Neuronal stem cell (in vitro differentiated cells): ENCODE measurements around the gene BPIFA1.
A peak's percentile ranks its signal among the peaks of the same experiment; 100 is the strongest.

Source experiments
- DNase-seq: peaks from one replicate; pipeline ENCODE4 v3.0.0-alpha.2; 2013; ENCODE audit warnings: low spot score
- H2AFZ ChIP-seq: one replicate; pipeline ENCODE4 v1.6.1; 2013; ENCODE audit warnings: mild to moderate bottlenecking, low read length, inconsistent platforms
- H2AK5ac ChIP-seq: 2 replicates; pipeline ENCODE4 v1.6.1; 2013; ENCODE audit warnings: low read depth, mild to moderate bottlenecking, inconsistent platforms, low read length, moderate library complexity, mixed read lengths
- H2BK120ac ChIP-seq: 2 replicates; pipeline ENCODE4 v1.6.1; 2013; ENCODE audit warnings: low read depth, mild to moderate bottlenecking, inconsistent platforms, low read length, moderate library complexity, mixed read lengths
- H2BK12ac ChIP-seq: one replicate; pipeline ENCODE4 v1.6.1; 2013; ENCODE audit warnings: low read length, inconsistent platforms
- H2BK15ac ChIP-seq: 2 replicates; pipeline ENCODE4 v1.6.1; 2013; ENCODE audit warnings: mild to moderate bottlenecking, low read length, inconsistent platforms, mixed read lengths
- H2BK5ac ChIP-seq: one replicate; pipeline ENCODE4 v1.6.1; 2013; ENCODE audit warnings: inconsistent platforms, mild to moderate bottlenecking, low read length, moderate library complexity
- H3K14ac ChIP-seq: one replicate; pipeline ENCODE4 v1.6.1; 2013; ENCODE audit warnings: low read length, inconsistent platforms
- H3K18ac ChIP-seq: 2 replicates; pipeline ENCODE4 v1.6.1; 2013; ENCODE audit warnings: low read length, inconsistent platforms
- H3K23ac ChIP-seq: 2 replicates; pipeline ENCODE4 v1.6.1; 2013; ENCODE audit warnings: low read depth, mild to moderate bottlenecking, mixed read lengths, low read length, inconsistent platforms; ENCODE audit not compliant: poor library complexity
- H3K27ac ChIP-seq: replicated peaks from 3 replicates; pipeline ENCODE4 v1.5.1; 2013; ENCODE audit warnings: low read length, inconsistent platforms
- H3K27me3 ChIP-seq, 3 experiments: 2 replicates each; pipeline ENCODE4 v1.6.1; 2013; ENCODE audit warnings: low read length in 3 of 3, mild to moderate bottlenecking in 2 of 3, inconsistent platforms in 1 of 3, low read depth in 1 of 3, mixed read lengths in 1 of 3, moderate library complexity in 1 of 3; ENCODE audit not compliant: control insufficient read depth in 3 of 3, insufficient read depth in 3 of 3
- H3K36me3 ChIP-seq, 2 donors: replicated peaks in 1 of 2; 2 replicates each; pipeline ENCODE4 v1.6.1; 2013; ENCODE audit warnings: low read length in 2 of 2; ENCODE audit not compliant: control insufficient read depth in 2 of 2, insufficient read depth in 2 of 2
- H3K4ac ChIP-seq: 2 replicates; pipeline ENCODE4 v1.6.1; 2013; ENCODE audit warnings: inconsistent platforms, mild to moderate bottlenecking, low read length, moderate library complexity
- H3K4me1 ChIP-seq, 2 donors: 1 replicate in 1 of 2; 2 replicates in 1 of 2; pipeline ENCODE4 v1.6.1; 2013; ENCODE audit warnings: low read length in 2 of 2, low read depth in 1 of 2; ENCODE audit not compliant: control insufficient read depth in 2 of 2, insufficient read depth in 1 of 2
- H3K4me2 ChIP-seq: one replicate; pipeline ENCODE4 v1.6.1; 2013; ENCODE audit warnings: mild to moderate bottlenecking, low read length, inconsistent platforms; ENCODE audit not compliant: insufficient read depth, poor library complexity, severe bottlenecking
- H3K4me3 ChIP-seq, 2 donors: 2 replicates each; pipeline ENCODE4 v1.5.1; 2013; ENCODE audit warnings: low read length in 2 of 2, mild to moderate bottlenecking in 2 of 2, inconsistent platforms in 1 of 2, moderate library complexity in 1 of 2
- H3K79me1 ChIP-seq: one replicate; pipeline ENCODE4 v1.6.1; 2013; ENCODE audit warnings: low read depth, mild to moderate bottlenecking, inconsistent platforms, low read length, moderate library complexity
- H3K9ac ChIP-seq: one replicate; pipeline ENCODE4 v1.6.1; 2013; ENCODE audit warnings: mild to moderate bottlenecking, low read depth, low read length, inconsistent platforms; ENCODE audit not compliant: poor library complexity
- H3K9me3 ChIP-seq, 2 donors: replicated peaks in 1 of 2; 2 replicates each; pipeline versions ENCODE3 to v1.6.1; 2013; ENCODE audit warnings: low read length in 2 of 2, mild to moderate bottlenecking in 2 of 2, inconsistent platforms in 1 of 2, low read depth in 1 of 2, mixed read lengths in 1 of 2, moderate library complexity in 1 of 2; ENCODE audit not compliant: control insufficient read depth in 2 of 2, insufficient read depth in 1 of 2
- H4K8ac ChIP-seq: one replicate; pipeline ENCODE4 v1.6.1; 2013; ENCODE audit warnings: low read depth, mild to moderate bottlenecking, inconsistent platforms, low read length, moderate library complexity
- H4K91ac ChIP-seq: one replicate; pipeline ENCODE4 v1.6.1; 2013; ENCODE audit warnings: low read length, low read depth, mild to moderate bottlenecking, inconsistent platforms; ENCODE audit not compliant: poor library complexity
- WGBS, 2 donors: extraction: QIAGEN DNeasy Blood & Tissue Kit; methylation state at CpG; one replicate each; pipeline ENCODE4 v1.1.7; 2013; ENCODE audit warnings: missing lambda C conversion rate in 2 of 2, mixed read lengths in 1 of 2; ENCODE audit not compliant: insufficient read length in 2 of 2, insufficient replicate concordance in 1 of 2; ENCODE audit errors: extremely low coverage in 2 of 2; 5-methylcytosine and 5-hydroxymethylcytosine counted together

Gene BPIFA1

GRCh38 chr20:33217052-33217451, 18.7 kb upstream of the BPIFA1 start, which contains the start of gene BPIFA3:
BPIFA3 (plus strand) TSS chr20:33217352; CDS start chr20:33217537, 185 bp downstream.
- Histone ChIP-seq H4K91ac (no peak within 1 kb of the TSS), H3K79me1 (no peaks in the 10 kb centered on the region), H3K27me3 (no peaks in the 10 kb centered on the region), H3K9me3 (no peaks in the 10 kb centered on the region), H2BK5ac (no peak within 1 kb of the TSS), H4K8ac (no peak within 1 kb of the TSS), H2AK5ac (no peak within 1 kb of the TSS), H3K14ac (no peak within 1 kb of the TSS), H2AFZ (no peak within 1 kb of the TSS), H3K36me3 (no peaks in the 10 kb centered on the region), H2BK12ac (no peak within 1 kb of the TSS), H3K4ac (no peak within 1 kb of the TSS), H3K23ac (no peak within 1 kb of the TSS), H3K18ac (peak within 1 kb of the TSS; percentile 53), H3K4me3 (no peak within 1 kb of the TSS), H3K27ac (no peak within 1 kb of the TSS), H3K4me2 (no peak within 1 kb of the TSS), H2BK15ac (no peak within 1 kb of the TSS), H2BK120ac (no peak within 1 kb of the TSS), H3K4me1 (no peaks in the 10 kb centered on the region), H3K9ac (no peak within 1 kb of the TSS)
- WGBS, 2 donors: no CpG with 5 or more reads among the region's 2 CpGs
- no peak for DNase-seq

GRCh38 chr20:33224399-33224798, 11.4 kb upstream of the BPIFA1 start:
- no peaks in the 10 kb centered on the region for H3K79me1 ChIP-seq
- H4K91ac ChIP-seq: no peak overlapping the region
- no peak overlapping the region for H3K9ac ChIP-seq
- H2AFZ ChIP-seq: no peak overlapping the region
- no peak overlapping the region for H2BK120ac ChIP-seq
- no peak overlapping the region for H3K23ac ChIP-seq
- H3K4ac ChIP-seq: no peak overlapping the region
- no CpG with 5 or more reads among the region's 4 CpGs for WGBS, 2 donors
- H3K4me2 ChIP-seq: no peak overlapping the region
- H3K9me3 ChIP-seq: no peaks in the 10 kb centered on the region
- H3K4me3 ChIP-seq: no peak overlapping the region
- H3K14ac ChIP-seq: no peak overlapping the region
- H2BK12ac ChIP-seq: no peak overlapping the region
- H3K4me1 ChIP-seq: no peaks in the 10 kb centered on the region
- H2BK15ac ChIP-seq: no peak overlapping the region
- no peak overlapping the region for H3K18ac ChIP-seq
- H3K27ac ChIP-seq: no peak overlapping the region
- H2BK5ac ChIP-seq: no peak overlapping the region
- DNase-seq: no peak
- no peaks in the 10 kb centered on the region for H3K36me3 ChIP-seq
- H3K27me3 ChIP-seq: no peaks in the 10 kb centered on the region
- H2AK5ac ChIP-seq: no peak overlapping the region
- H4K8ac ChIP-seq: no peak overlapping the region

DNA sequence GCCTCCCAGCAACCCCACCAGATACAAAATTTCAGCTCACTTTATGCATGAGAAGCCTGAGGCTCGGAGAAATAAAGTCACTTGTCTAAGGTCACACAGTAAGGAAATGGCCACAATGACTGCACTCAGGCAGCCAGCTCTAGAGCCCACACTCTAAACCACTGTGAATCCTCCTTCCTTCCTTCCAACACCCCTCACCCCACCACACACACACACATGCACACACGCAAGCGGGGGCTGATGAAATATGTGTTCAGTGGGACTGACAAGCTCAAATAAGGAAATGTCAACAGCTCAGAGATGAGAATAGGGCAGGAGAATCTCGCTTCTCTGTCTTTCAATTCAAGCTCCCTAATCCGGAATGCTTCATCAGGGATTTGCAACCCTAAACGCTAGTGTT, 6.0 kb upstream of the BPIFA1 start:
- H2BK5ac ChIP-seq: no peak overlapping the region
- DNase-seq: no peak
- H3K14ac ChIP-seq: no peak overlapping the region
- no peak overlapping the region for H2BK12ac ChIP-seq
- H3K9me3 ChIP-seq: no peaks in the 10 kb centered on the region
- peaks cover 0 to 3% of the 10 kb centered on the region in 2 donors for H3K4me1 ChIP-seq
- H3K4me2 ChIP-seq: no peak overlapping the region
- no peak overlapping the region for H3K18ac ChIP-seq
- no peak overlapping the region for H3K4me3 ChIP-seq
- H3K4ac ChIP-seq: no peak overlapping the region
- no peak overlapping the region for H3K23ac ChIP-seq
- H3K27me3 ChIP-seq: peaks cover 0 to 9% (median 0%) of the 10 kb centered on the region in 3 experiments
- no peak overlapping the region for H2BK15ac ChIP-seq
- no peak overlapping the region for H4K91ac ChIP-seq
- no peak overlapping the region for H2BK120ac ChIP-seq
- H2AK5ac ChIP-seq: no peak overlapping the region
- no peak overlapping the region for H2AFZ ChIP-seq
- H4K8ac ChIP-seq: no peak overlapping the region
- H3K36me3 ChIP-seq: no peaks in the 10 kb centered on the region
- WGBS, 2 donors: no CpG with 5 or more reads among the region's 6 CpGs
- H3K9ac ChIP-seq: no peak overlapping the region
- H3K27ac ChIP-seq: no peak overlapping the region
- no peaks in the 10 kb centered on the region for H3K79me1 ChIP-seq

DNA sequence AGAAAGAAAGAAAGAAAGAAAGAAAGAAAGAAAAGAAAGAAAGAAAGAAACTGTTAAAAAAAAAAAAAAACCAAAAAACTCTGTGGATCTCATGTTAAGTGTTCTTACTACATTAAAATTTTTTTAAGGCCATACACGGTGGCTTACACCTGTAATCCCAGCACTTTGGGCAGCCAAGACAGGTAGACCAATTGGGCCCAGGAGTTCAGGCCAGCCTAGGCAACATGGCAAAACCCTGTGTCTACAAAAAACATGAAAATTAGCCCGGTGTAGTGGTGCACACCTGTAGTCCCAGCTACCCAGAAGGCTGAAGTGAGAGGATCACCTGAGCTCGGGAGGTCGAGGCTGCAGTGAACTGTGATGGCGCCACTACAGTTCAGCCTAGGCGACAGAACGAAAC, 4.6 kb upstream of the BPIFA1 start:
- Histone ChIP-seq H3K27ac (no peak overlapping the region), H2BK12ac (no peak overlapping the region), H3K4me1 (peaks cover 0 to 3% of the 10 kb centered on the region in 2 donors), H2BK15ac (no peak overlapping the region), H3K18ac (no peak overlapping the region), H2AK5ac (no peak overlapping the region), H2AFZ (no peak overlapping the region), H3K79me1 (no peaks in the 10 kb centered on the region), H3K4me3 (no peak overlapping the region), H3K36me3 (no peaks in the 10 kb centered on the region), H2BK120ac (no peak overlapping the region), H4K8ac (no peak overlapping the region), H3K9ac (no peak overlapping the region), H3K4me2 (no peak overlapping the region), H3K27me3 (peaks cover 0 to 9% (median 0%) of the 10 kb centered on the region in 3 experiments), H3K23ac (no peak overlapping the region), H4K91ac (no peak overlapping the region), H3K14ac (no peak overlapping the region), H3K4ac (no peak overlapping the region), H2BK5ac (no peak overlapping the region), H3K9me3 (no peaks in the 10 kb centered on the region)
- no CpG with 5 or more reads among the region's 7 CpGs for WGBS, 2 donors
- no peak for DNase-seq
